DOHH2 (cell line): Measurements from ENCODE around the gene BICDL2.

Experiments used
- H3F3A ChIP-seq: fragments of 200-600 bp; sonication (generic), shearing (Covaris generic); 2 replicates; pipeline ENCODE4 v1.6.0; 2016; ENCODE audit warnings: antibody characterized with exemption, mild to moderate bottlenecking; ENCODE audit not compliant: control insufficient read depth, insufficient read depth
- H3K27ac ChIP-seq: fragments of 200-600 bp; sonication (generic); 2 replicates; pipeline ENCODE4 v1.5.1; 2014; ENCODE audit warnings: low read depth, mild to moderate bottlenecking, low read length, moderate library complexity
- H3K27me3 ChIP-seq: fragments of 200-600 bp; sonication (generic); 2 replicates; pipeline ENCODE4 v1.6.1; 2014; ENCODE audit warnings: mild to moderate bottlenecking, low read length, mixed read lengths; ENCODE audit not compliant: control insufficient read depth
- H3K36me3 ChIP-seq: fragments of 200-600 bp; sonication (generic); 2 replicates; pipeline ENCODE4 v1.6.1; 2014; ENCODE audit warnings: mild to moderate bottlenecking, low read length, moderate library complexity, mixed read lengths; ENCODE audit not compliant: control insufficient read depth
- H3K4me1 ChIP-seq: fragments of 200-600 bp; sonication (generic); 2 replicates; pipeline ENCODE4 v1.6.1; 2014; ENCODE audit warnings: mild to moderate bottlenecking, low read length, mixed read lengths; ENCODE audit not compliant: control insufficient read depth
- H3K4me2 ChIP-seq: fragments of 200-600 bp; sonication (generic); 2 replicates; pipeline ENCODE4 v1.6.0; 2014; ENCODE audit warnings: mild to moderate bottlenecking, low read length, moderate library complexity
- H3K4me3 ChIP-seq: fragments of 200-600 bp; sonication (generic); 2 replicates; pipeline ENCODE4 v1.5.1; 2014; ENCODE audit warnings: mild to moderate bottlenecking, low read length, mixed read lengths
- H3K79me2 ChIP-seq: fragments of 200-600 bp; sonication (generic); 2 replicates; pipeline ENCODE4 v1.6.1; 2014; ENCODE audit warnings: mild to moderate bottlenecking, low read length, mixed read lengths; ENCODE audit not compliant: control insufficient read depth
- H3K9me2 ChIP-seq: fragments of 200-600 bp; sonication (generic); replicated peaks from 2 replicates; pipeline ENCODE4 v1.6.1; 2014; ENCODE audit warnings: mild to moderate bottlenecking, low read length, mixed read lengths; ENCODE audit not compliant: control insufficient read depth
- H3K9me3 ChIP-seq: fragments of 200-600 bp; sonication (generic); 2 replicates; pipeline ENCODE4 v1.6.1; 2014; ENCODE audit warnings: antibody characterized with exemption, low read length, mixed read lengths; ENCODE audit not compliant: control insufficient read depth, insufficient read depth
- H4K20me1 ChIP-seq: fragments of 200-600 bp; sonication (generic); 2 replicates; pipeline ENCODE4 v1.6.0; 2014; ENCODE audit warnings: low read depth, mild to moderate bottlenecking, antibody characterized with exemption, low read length, moderate library complexity; ENCODE audit not compliant: control insufficient read depth, insufficient read depth
- CTCF ChIP-seq: fragments of 200-600 bp; sonication (generic); IDR thresholded peaks from one replicate; pipeline ENCODE4 v1.5.1; 2014; ENCODE audit warnings: antibody characterized with exemption, mild to moderate bottlenecking, low read depth, low read length; ENCODE audit not compliant: poor library complexity, severe bottlenecking
- EZH2phosphoT487 ChIP-seq: fragments of 200-600 bp; sonication (generic); IDR thresholded peaks from 2 replicates; pipeline ENCODE4 v1.6.1; 2017; ENCODE audit warnings: borderline replicate concordance, mild to moderate bottlenecking, antibody characterized with exemption, low read length, moderate library complexity, mixed read lengths

The BICDL2 gene

GRCh38 chr16:3026609-3027488 lies 9.9 kb downstream of the BICDL2 start:
- H3K27me3 ChIP-seq: peaks cover 24% of the 10 kb centered on the region
- H3K9me2 ChIP-seq: no peaks in the 10 kb centered on the region
- H3K9me3 ChIP-seq: no peaks in the 10 kb centered on the region
- TF ChIP-seq EZH2phosphoT487: no peak
- TF ChIP-seq CTCF: no peak
- no peak overlapping the region for H3K27ac ChIP-seq
- H3K79me2 ChIP-seq: peaks cover 5% of the 10 kb centered on the region
- H3K36me3 ChIP-seq: peaks cover 19% of the 10 kb centered on the region
- H3K4me1 ChIP-seq: peaks cover 33% of the 10 kb centered on the region
- no peak overlapping the region for H3K4me2 ChIP-seq
- H4K20me1 ChIP-seq: no peaks in the 10 kb centered on the region; the same call in 1 of the 2 replicates
- no peak overlapping the region for H3K4me3 ChIP-seq
- H3F3A ChIP-seq: peaks cover 10% of the 10 kb centered on the region; the same call in 1 of the 2 replicates

- no peaks in the 10 kb centered on the region for H3K9me3 ChIP-seq
- no peaks in the 10 kb centered on the region for H3K9me2 ChIP-seq
- H4K20me1 ChIP-seq: no peaks in the 10 kb centered on the region; the same call in 1 of the 2 replicates
- H3K27me3 ChIP-seq: peaks cover 24% of the 10 kb centered on the region
- peaks cover 42% of the 10 kb centered on the region for H3K4me1 ChIP-seq
- H3K79me2 ChIP-seq: peaks cover 5% of the 10 kb centered on the region
- H3K36me3 ChIP-seq: peaks cover 19% of the 10 kb centered on the region
- H3K4me3 ChIP-seq: no peak overlapping the region
- TF ChIP-seq EZH2phosphoT487 (no peak), CTCF (no peak)
- H3F3A ChIP-seq: peaks cover 14% of the 10 kb centered on the region; the same call in 1 of the 2 replicates
- H3K27ac ChIP-seq: no peak overlapping the region
- H3K4me2 ChIP-seq: no peak overlapping the region
Observed at GRCh38 chr16:3026003-3026378, 10.8 kb downstream of the BICDL2 start.

- H3K4me1 ChIP-seq: peaks cover 48% of the 10 kb centered on the region
- H3K36me3 ChIP-seq: peaks cover 19% of the 10 kb centered on the region
- peak overlapping the region; percentile 90 for H3K4me2 ChIP-seq
- H3F3A ChIP-seq: peaks cover 14% of the 10 kb centered on the region; the same call in 1 of the 2 replicates
- H4K20me1 ChIP-seq: no peaks in the 10 kb centered on the region; the same call in 1 of the 2 replicates
- peaks cover 19% of the 10 kb centered on the region for H3K27me3 ChIP-seq
- no peaks in the 10 kb centered on the region for H3K9me3 ChIP-seq
- TF ChIP-seq EZH2phosphoT487 (no peak), CTCF (no peak)
- peaks cover 5% of the 10 kb centered on the region for H3K79me2 ChIP-seq
- no peak overlapping the region for H3K4me3 ChIP-seq
- no peak overlapping the region for H3K27ac ChIP-seq
- no peaks in the 10 kb centered on the region for H3K9me2 ChIP-seq
Observed at GRCh38 chr16:3025032-3026002, 11.4 kb downstream of the BICDL2 start.
